RWPE2 (cell line): Measurements from ENCODE around the gene NR5A2.

Source experiments
- ATAC-seq: fragments of 200-7000 bp; cut with Tn5 transposase; 3 replicates; pipeline ENCODE4 v1.9.1; 2021; ENCODE audit warnings: low read depth
- DNase-seq: peaks from one replicate; pipeline ENCODE4 v3.0.0-alpha.2; 2020; ENCODE audit warnings: low spot score
- H3K27ac ChIP-seq: fragments of 450-650 bp; 2 replicates; pipeline ENCODE4 v1.5.1; 2017; ENCODE audit warnings: mild to moderate bottlenecking; ENCODE audit not compliant: poor library complexity, severe bottlenecking
- H3K27me3 ChIP-seq: fragments of 250-450 bp; sonication (Bioruptor Pico); 2 replicates; pipeline ENCODE4 v1.5.1; 2021; ENCODE audit warnings: mild to moderate bottlenecking, moderate library complexity; ENCODE audit not compliant: insufficient read depth, poor library complexity, severe bottlenecking
- H3K36me3 ChIP-seq: fragments of 250-450 bp; sonication (Bioruptor Pico); 2 replicates; pipeline ENCODE4 v1.5.1; 2020; ENCODE audit warnings: low read depth, mild to moderate bottlenecking, moderate library complexity
- H3K4me1 ChIP-seq: fragments of 250-450 bp; sonication (Bioruptor Pico); 2 replicates; pipeline ENCODE4 v1.5.1; 2021; ENCODE audit warnings: mild to moderate bottlenecking, moderate library complexity; ENCODE audit not compliant: insufficient read depth, poor library complexity, severe bottlenecking
- H3K4me3 ChIP-seq: fragments of 250-450 bp; sonication (Bioruptor Pico); 2 replicates; pipeline ENCODE4 v1.5.1; 2021; ENCODE audit warnings: mild to moderate bottlenecking, moderate library complexity; ENCODE audit not compliant: severe bottlenecking
- H3K9me3 ChIP-seq: fragments of 250-450 bp; sonication (Bioruptor Pico); 2 replicates; pipeline ENCODE4 v1.5.1; 2021; ENCODE audit warnings: mild to moderate bottlenecking, moderate library complexity; ENCODE audit not compliant: severe bottlenecking
- CTCF ChIP-seq: fragments of 450-650 bp; IDR thresholded peaks from one replicate; pipeline ENCODE4 v1.5.1; 2017; ENCODE audit warnings: mild to moderate bottlenecking, moderate library complexity; ENCODE audit not compliant: poor library complexity, severe bottlenecking

Gene NR5A2

GRCh38 chr1:200224315-200224714 lies 196.8 kb downstream of the NR5A2 start:
- Histone ChIP-seq H3K27me3 (no peaks in the 10 kb centered on the region), H3K27ac (no peak overlapping the region), H3K4me3 (no peak overlapping the region), H3K9me3 (no peaks in the 10 kb centered on the region), H3K4me1 (peaks cover 4% of the 10 kb centered on the region), H3K36me3 (no peaks in the 10 kb centered on the region)
- ATAC-seq (no peak), DNase-seq (no peak)
- TF ChIP-seq CTCF, result no peak

GRCh38 chr1:200226268-200226968 lies 198.9 kb downstream of the NR5A2 start:
- Histone ChIP-seq H3K4me3 (no peak overlapping the region), H3K4me1 (peaks cover 4% of the 10 kb centered on the region), H3K9me3 (no peaks in the 10 kb centered on the region), H3K27me3 (no peaks in the 10 kb centered on the region), H3K27ac (no peak overlapping the region), H3K36me3 (no peaks in the 10 kb centered on the region)
- no peak for TF ChIP-seq CTCF
- ATAC-seq (peak; percentile 23; the same call in 1 of the 3 replicates), DNase-seq (no peak)

- no peak for TF ChIP-seq CTCF
- no peaks in the 10 kb centered on the region for H3K9me3 ChIP-seq
- H3K27me3 ChIP-seq, result no peaks in the 10 kb centered on the region
- peaks cover 5% of the 10 kb centered on the region for H3K4me1 ChIP-seq
- no peak overlapping the region for H3K4me3 ChIP-seq
- no peaks in the 10 kb centered on the region for H3K36me3 ChIP-seq
- DNase-seq (no peak), ATAC-seq (peak; percentile 61; the same call in 2 of the 3 replicates)
- H3K27ac ChIP-seq, result no peak overlapping the region
Observed at GRCh38 chr1:200226969-200227303, 199.4 kb downstream of the NR5A2 start.
